H1 (cell line): ENCODE measurements around the gene ZNF555.

ENCODE experiments used
- CTCF ChIP-seq, 3 experiments: IDR thresholded peaks; 1 replicate in 2 of 3; 2 replicates in 1 of 3; pipeline versions ENCODE4 v1.5.1 to v1.6.1; 2011; ENCODE audit warnings: low read length in 3 of 3, mild to moderate bottlenecking in 3 of 3, inconsistent platforms in 2 of 3, low read depth in 1 of 3, moderate library complexity in 1 of 3; ENCODE audit not compliant: insufficient read depth in 1 of 3; ENCODE audit errors: control extremely low read depth in 1 of 3
- EGR1 ChIP-seq: IDR thresholded peaks from 2 replicates; pipeline ENCODE4 v1.6.1; 2011; ENCODE audit warnings: low read depth, low read length, borderline replicate concordance
- FOSL1 ChIP-seq: IDR thresholded peaks from 2 replicates; pipeline ENCODE4 v1.6.1; 2011; ENCODE audit warnings: mild to moderate bottlenecking, low read depth, low read length, moderate library complexity; ENCODE audit not compliant: insufficient read depth
- POLR2A ChIP-seq, 2 experiments: IDR thresholded peaks; 1 replicate in 1 of 2; 2 replicates in 1 of 2; pipeline ENCODE4 v1.6.1; 2011; ENCODE audit warnings: low read depth in 2 of 2, low read length in 2 of 2, mild to moderate bottlenecking in 2 of 2; ENCODE audit errors: control extremely low read depth in 1 of 2
- POLR2AphosphoS5 ChIP-seq: IDR thresholded peaks from 2 replicates; pipeline ENCODE4 v1.6.1; 2011; ENCODE audit warnings: low read depth, low read length

- TF ChIP-seq POLR2A (IDR thresholded peaks at IDR 0.05; ENCODE audit: control extremely low read depth in 1 of 2, low read depth in 2 of 2, low read length in 2 of 2) (no peak), CTCF (IDR thresholded peaks at IDR 0.05; ENCODE audit: control extremely low read depth in 1 of 3, insufficient read depth in 1 of 3, low read depth in 1 of 3, low read length in 3 of 3) (no peak), EGR1 (no peak), POLR2AphosphoS5 (no peak), FOSL1 (no peak)
Observed at GRCh38 chr19:2824129-2824528, 17.1 kb upstream of the ZNF555 start.
